K562 (cell line): Measurements from ENCODE around the gene TBC1D17. TPM values are rescaled to one million over a fixed set of nuclear protein-coding genes. Genes with fewer than 3 reads are reported as not detected.

Source experiments
- ATF1 ChIP-seq, 2 experiments: fragments of 450-650 bp in 1 of 2; IDR thresholded peaks; 2 replicates each; pipeline ENCODE4 v1.6.1; 2016; ENCODE audit warnings: missing compliant biosample characterization in 1 of 2, missing genetic modification characterization in 1 of 2
- CBX1 ChIP-seq: sonication (generic); IDR thresholded peaks from 2 replicates; pipeline ENCODE4 v1.6.1; 2016; ENCODE audit warnings: antibody characterized with exemption, low read depth, mild to moderate bottlenecking
- CHD7 ChIP-seq: fragments of 200-600 bp; sonication (generic); IDR thresholded peaks from one replicate; pipeline ENCODE4 v1.6.1; 2012; ENCODE audit warnings: mild to moderate bottlenecking, low read depth, low read length, inconsistent platforms
- DLX4 ChIP-seq: fragments of 250-450 bp; sonication (Bioruptor Pico); IDR thresholded peaks from 2 replicates; pipeline ENCODE4 v1.6.1; 2021; ENCODE audit warnings: mild to moderate bottlenecking
- ETV6 ChIP-seq, 3 experiments: fragments of 150-350 bp in 1 of 3; sonication (generic) in 1 of 3; formaldehyde crosslinking in 1 of 3; IDR thresholded peaks; 2 replicates each; pipeline versions ENCODE4 v1.6.1 to v1.8.0; 2014 to 2022; ENCODE audit warnings: borderline replicate concordance in 2 of 3, low read depth in 2 of 3, antibody characterized with exemption in 1 of 3, low read length in 1 of 3, mild to moderate bottlenecking in 1 of 3, missing genetic modification reagents in 1 of 3
- FUS ChIP-seq: fragments of 200-400 bp; formaldehyde crosslinking; optimal IDR thresholded peaks from 2 replicates; pipeline ENCODE3; 2017; ENCODE audit warnings: low read depth, low read length
- MCM7 ChIP-seq, 2 experiments: fragments of 450-650 bp; IDR thresholded peaks; 2 replicates each; pipeline ENCODE4 v1.6.1; 2016 to 2018
- MIER1 ChIP-seq: fragments of 450-650 bp; IDR thresholded peaks from 2 replicates; pipeline ENCODE4 v1.6.1; 2016; ENCODE audit warnings: antibody characterized with exemption, mild to moderate bottlenecking, low read depth
- PML ChIP-seq: IDR thresholded peaks from 2 replicates; pipeline ENCODE4 v1.6.1; 2012; ENCODE audit warnings: low read length, inconsistent platforms
- RBM39 ChIP-seq: fragments of 200-400 bp; formaldehyde crosslinking; optimal IDR thresholded peaks from 2 replicates; pipeline ENCODE3; 2018; ENCODE audit warnings: low read depth, low read length
- SMARCA4 ChIP-seq: fragments of 450-650 bp; IDR thresholded peaks from 2 replicates; pipeline ENCODE4 v1.6.1; 2016
- SMC3 ChIP-seq: conservative IDR thresholded peaks from 2 replicates; pipeline ENCODE4 v1.6.1; 2011; ENCODE audit warnings: low read depth, low read length, improper control_type of control experiment; ENCODE audit not compliant: insufficient read depth
- STAT5B ChIP-seq: fragments of 250-450 bp; sonication (Bioruptor Pico); IDR thresholded peaks from 2 replicates; pipeline ENCODE4 v1.8.0; 2021; ENCODE audit warnings: mild to moderate bottlenecking, inconsistent platforms
- ZNF175 ChIP-seq: fragments of 200-800 bp; sonication (Bioruptor generic); IDR thresholded peaks from 2 replicates; pipeline ENCODE4 v1.6.1; 2016; ENCODE audit warnings: low read depth, mild to moderate bottlenecking, missing genetic modification characterization, missing compliant biosample characterization
- ZNF253 ChIP-seq: fragments of 250-450 bp; sonication (Bioruptor Pico); conservative IDR thresholded peaks from 2 replicates; pipeline ENCODE4 v1.6.1; 2021; ENCODE audit warnings: mild to moderate bottlenecking
- ZNF408 ChIP-seq: fragments of 250-450 bp; sonication (Bioruptor Pico); IDR thresholded peaks from 2 replicates; pipeline ENCODE4 v1.4.0; 2020; ENCODE audit warnings: low read depth, mild to moderate bottlenecking, moderate library complexity
- ZNF57 ChIP-seq: fragments of 450-650 bp; formaldehyde crosslinking; IDR thresholded peaks from 2 replicates; pipeline ENCODE4 v1.4.0; 2020; ENCODE audit warnings: mild to moderate bottlenecking, moderate library complexity
- ZNF717 ChIP-seq: fragments of 250-450 bp; sonication (Bioruptor Pico); IDR thresholded peaks from 2 replicates; pipeline ENCODE4 v1.5.0; 2021
- polyA plus RNA-seq, 8 experiments: library from polyadenylated mRNA; depleted of rRNA in 4 of 8; stranded (reverse) in 5 of 8; unstranded in 3 of 8; fragments of >200 nt; fragmentation: Nextera tagmentation in 2 of 8; fragmentation: Illumina TruSeq in 1 of 8; extraction: Ambion mirVana in 2 of 8; extraction: Trizol in 1 of 8; gene quantifications; 2 replicates each; pipeline versions ENCODE4 v1.2.1 to v1.2.3, GENCODE V29; 2011 to 2014; ENCODE audit warnings: inconsistent platforms in 1 of 8, missing spikeins in 1 of 8
- total RNA-seq, 7 experiments: library from RNA; depleted of rRNA in 6 of 7; stranded (reverse); fragments of >200 nt in 6 of 7; fragmentation: Illumina TruSeq in 2 of 7; extraction: Trizol in 2 of 7; gene quantifications; 2 replicates each; pipeline versions ENCODE4 v1.2.1 to v1.2.3, GENCODE V29; 2011 to 2021; ENCODE audit warnings: low replicate concordance in 1 of 7

TBC1D17 gene
- total and polyA plus RNA-seq, 9 of the 15 experiments (the other 6 are each of a cell fraction or from before 2014, with no cell fraction given): 0.42 to 16.0 (median 3.8) TPM

GRCh38 chr19:49889687-49890348 lies 12.3 kb downstream of the TBC1D17 start (continued):
- TF ChIP-seq CHD7 (peak; percentile 73), RBM39 (no peak), ETV6 (IDR thresholded peaks at IDR 0.05; ENCODE audit: borderline replicate concordance in 1 of 2, low read depth in 2 of 2, low read length in 1 of 2) (no peak; a peak in 1 of 4 replicates), ETV6 (CRISPR knock-in tag; IDR thresholded peaks at IDR 0.05; ENCODE audit: borderline replicate concordance) (peak; percentile 99; the same call in 1 of the 2 replicates), ZNF408 (no peak), CBX1 (peak; percentile 97), ZNF253 (CRISPR knock-in tag) (no peak), ZNF717 (no peak), MCM7 (IDR thresholded peaks at IDR 0.05) (no peak), FUS (peak; percentile 90), ATF1 (CRISPR knock-in tag; IDR thresholded peaks at IDR 0.05) (peak; percentile 42), ATF1 (tag; IDR thresholded peaks at IDR 0.05) (peak; percentile 94), STAT5B (CRISPR knock-in tag) (no peak), SMARCA4 (no peak), PML (no peak), ZNF175 (CRISPR knock-in tag) (peak; percentile 29; the same call in 1 of the 2 replicates), SMC3 (peak; percentile 69), MIER1 (no peak), DLX4 (no peak), ZNF57 (CRISPR knock-in tag) (no peak)
